ENCODE data around the gene TPSAB1.

- TF ChIP-seq CTCF (IDR thresholded peaks at IDR 0.05; ENCODE audit: borderline replicate concordance, extremely low read depth, low read length, poor library complexity, severe bottlenecking) (no peak), EZH2 (IDR thresholded peaks at IDR 0.05; ENCODE audit: borderline replicate concordance, low read depth, low read length, severe bottlenecking) (no peak)
These were observed 28.8 kb upstream of the TPSAB1 start for GRCh38 chr16:1211451-1212268.
